ENCODE data around the gene ACER3.

GRCh38 chr11:76857781-76858410, 2.8 kb upstream of the ACER3 start:
- TF ChIP-seq POLR2A (IDR thresholded peaks at IDR 0.05) (no peak), POLR2AphosphoS5 (IDR thresholded peaks at IDR 0.05; ENCODE audit: insufficient read depth in 1 of 2, low read depth in 1 of 2) (no peak)
- TF ChIP-seq, protein P1, sequence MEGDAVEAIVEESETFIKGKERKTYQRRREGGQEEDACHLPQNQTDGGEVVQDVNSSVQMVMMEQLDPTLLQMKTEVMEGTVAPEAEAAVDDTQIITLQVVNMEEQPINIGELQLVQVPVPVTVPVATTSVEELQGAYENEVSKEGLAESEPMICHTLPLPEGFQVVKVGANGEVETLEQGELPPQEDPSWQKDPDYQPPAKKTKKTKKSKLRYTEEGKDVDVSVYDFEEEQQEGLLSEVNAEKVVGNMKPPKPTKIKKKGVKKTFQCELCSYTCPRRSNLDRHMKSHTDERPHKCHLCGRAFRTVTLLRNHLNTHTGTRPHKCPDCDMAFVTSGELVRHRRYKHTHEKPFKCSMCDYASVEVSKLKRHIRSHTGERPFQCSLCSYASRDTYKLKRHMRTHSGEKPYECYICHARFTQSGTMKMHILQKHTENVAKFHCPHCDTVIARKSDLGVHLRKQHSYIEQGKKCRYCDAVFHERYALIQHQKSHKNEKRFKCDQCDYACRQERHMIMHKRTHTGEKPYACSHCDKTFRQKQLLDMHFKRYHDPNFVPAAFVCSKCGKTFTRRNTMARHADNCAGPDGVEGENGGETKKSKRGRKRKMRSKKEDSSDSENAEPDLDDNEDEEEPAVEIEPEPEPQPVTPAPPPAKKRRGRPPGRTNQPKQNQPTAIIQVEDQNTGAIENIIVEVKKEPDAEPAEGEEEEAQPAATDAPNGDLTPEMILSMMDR (IDR thresholded peaks at IDR 0.05), result no peak
